GM20000 (cell line): Measurements from ENCODE around the gene SLC38A10.
A peak's percentile ranks its signal among the peaks of the same experiment; 100 is the strongest.

Experiments used
- DNase-seq: peaks from one replicate; pipeline ENCODE4 v3.0.0; 2012; ENCODE audit warnings: low spot score
- TF ChIP-seq, protein P1 (sequence below): IDR thresholded peaks from 2 replicates; pipeline ENCODE4 v1.5.1; 2012; ENCODE audit warnings: mild to moderate bottlenecking, control low read depth; ENCODE audit errors: extremely low read depth, missing control alignments

Gene SLC38A10

GRCh38 chr17:81323411-81323868 lies 28.3 kb upstream of the SLC38A10 start:
- no peak for DNase-seq
- TF ChIP-seq, protein P1, sequence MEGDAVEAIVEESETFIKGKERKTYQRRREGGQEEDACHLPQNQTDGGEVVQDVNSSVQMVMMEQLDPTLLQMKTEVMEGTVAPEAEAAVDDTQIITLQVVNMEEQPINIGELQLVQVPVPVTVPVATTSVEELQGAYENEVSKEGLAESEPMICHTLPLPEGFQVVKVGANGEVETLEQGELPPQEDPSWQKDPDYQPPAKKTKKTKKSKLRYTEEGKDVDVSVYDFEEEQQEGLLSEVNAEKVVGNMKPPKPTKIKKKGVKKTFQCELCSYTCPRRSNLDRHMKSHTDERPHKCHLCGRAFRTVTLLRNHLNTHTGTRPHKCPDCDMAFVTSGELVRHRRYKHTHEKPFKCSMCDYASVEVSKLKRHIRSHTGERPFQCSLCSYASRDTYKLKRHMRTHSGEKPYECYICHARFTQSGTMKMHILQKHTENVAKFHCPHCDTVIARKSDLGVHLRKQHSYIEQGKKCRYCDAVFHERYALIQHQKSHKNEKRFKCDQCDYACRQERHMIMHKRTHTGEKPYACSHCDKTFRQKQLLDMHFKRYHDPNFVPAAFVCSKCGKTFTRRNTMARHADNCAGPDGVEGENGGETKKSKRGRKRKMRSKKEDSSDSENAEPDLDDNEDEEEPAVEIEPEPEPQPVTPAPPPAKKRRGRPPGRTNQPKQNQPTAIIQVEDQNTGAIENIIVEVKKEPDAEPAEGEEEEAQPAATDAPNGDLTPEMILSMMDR, result no peak

DNA sequence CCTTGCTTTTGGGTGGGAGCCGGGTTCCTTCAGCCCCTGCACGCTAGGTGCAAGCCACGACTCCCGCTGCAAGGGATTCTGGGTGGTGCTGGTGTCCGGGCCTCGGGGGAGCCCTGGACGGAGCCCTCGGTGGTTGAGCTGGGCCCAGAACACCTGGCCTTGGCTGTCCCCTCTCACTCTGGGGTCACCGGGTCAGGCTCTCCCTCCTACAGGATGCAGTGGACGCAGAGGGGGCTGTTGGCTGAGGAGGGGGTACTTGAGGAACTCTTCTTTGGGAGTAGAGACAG lies 27.9 kb upstream of the SLC38A10 start:
- DNase-seq, result no peak
- TF ChIP-seq, protein P1, result no peak

DNA sequence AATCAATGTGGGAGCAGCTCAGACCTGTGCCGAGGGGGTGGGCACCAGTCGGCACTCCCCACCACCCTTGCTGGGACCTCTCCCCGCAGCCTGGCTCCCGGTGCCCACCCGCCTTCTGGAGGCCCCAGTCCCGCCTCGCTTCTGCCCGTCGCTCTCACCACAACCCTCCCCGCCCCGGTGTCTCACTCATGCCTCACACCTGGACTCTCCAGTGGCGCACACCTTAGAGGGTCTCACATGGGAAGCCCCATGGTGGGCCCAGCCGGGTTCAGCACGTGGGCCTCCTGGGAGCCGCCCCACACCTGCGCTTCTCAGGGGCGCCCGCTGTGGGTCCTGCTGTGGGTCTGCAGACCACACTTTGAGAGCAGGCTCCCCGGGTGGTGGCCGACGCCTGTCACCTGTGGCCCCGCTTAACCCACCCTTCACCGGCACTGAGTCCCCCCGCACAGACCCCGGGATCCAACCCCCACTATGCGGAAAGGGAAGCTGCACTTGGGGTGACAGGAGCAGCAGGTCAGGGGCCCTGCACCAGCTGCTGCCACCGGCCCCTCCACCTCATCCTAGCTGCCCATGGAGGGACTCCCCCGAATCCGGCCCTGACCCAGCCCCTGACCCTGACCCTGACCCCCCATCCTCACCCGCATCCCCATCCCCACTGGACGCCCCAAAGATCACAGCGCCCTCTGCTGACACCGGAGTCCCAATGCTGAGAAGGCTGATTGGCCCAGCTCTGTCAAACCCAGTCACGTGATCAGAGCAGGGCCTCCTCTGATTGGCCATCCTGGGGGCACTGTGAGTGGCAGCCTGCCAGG lies 27.4 kb upstream of the SLC38A10 start:
- TF ChIP-seq, protein P1, result peak; percentile 27
- peak; percentile 88 for DNase-seq

DNA sequence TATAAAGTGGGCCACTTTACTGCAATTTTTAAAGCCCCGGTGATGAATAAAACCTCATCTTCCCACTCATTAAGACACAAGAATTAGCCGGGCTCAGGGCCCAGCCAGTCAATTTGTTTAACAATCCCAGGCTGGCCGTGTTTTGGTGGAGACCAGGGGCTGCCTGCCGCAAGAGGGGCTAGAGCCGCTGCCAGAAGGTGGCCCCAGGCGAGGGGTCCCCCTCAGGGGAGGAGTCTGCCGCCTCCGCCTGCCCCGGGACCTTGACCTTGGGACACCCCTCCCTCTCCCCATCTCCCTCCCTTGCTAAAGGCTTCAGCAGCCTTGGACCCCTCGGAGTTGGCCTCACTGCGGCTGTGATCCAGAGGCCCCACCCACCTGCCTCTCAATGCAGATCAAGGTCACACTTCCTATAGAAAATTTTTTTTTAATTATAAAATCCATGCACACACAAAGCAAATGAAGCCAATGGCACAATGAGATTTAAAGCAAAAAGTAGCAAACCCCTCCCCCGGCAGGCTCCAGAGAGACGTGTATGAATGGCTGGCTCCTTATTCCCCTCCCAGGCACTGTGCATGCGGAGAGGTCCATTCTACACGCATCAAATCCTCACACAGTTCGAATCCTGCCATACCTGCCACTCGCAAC lies 23.0 kb upstream of the SLC38A10 start:
- no peak for DNase-seq
- TF ChIP-seq, protein P1, result no peak

- TF ChIP-seq, protein P1, result no peak
- no peak for DNase-seq
Observed at GRCh38 chr17:81317530-81317821, 22.4 kb upstream of the SLC38A10 start.

- TF ChIP-seq, protein P1, result no peak
- DNase-seq, result no peak
Observed at GRCh38 chr17:81315885-81316391, 20.8 kb upstream of the SLC38A10 start.

- TF ChIP-seq, protein P1, result no peak
Observed at GRCh38 chr17:81315129-81315884, 20.2 kb upstream of the SLC38A10 start.

More at GRCh38 chr17:81315129-81315884, 20.2 kb upstream of the SLC38A10 start:
- DNase-seq, result no peak
